Stimulated activated CD4-positive, alpha-beta T cell treated with anti-CD3 and anti-CD28 coated beads, Interleukin-1b, Interleukin-23, amount 100 ng/mL, for 48 hours (primary cell): ENCODE measurements around the gene RBM5.

Source experiments
- DNase-seq: peaks from one replicate; pipeline ENCODE4 v3.0.0-alpha.2; 2020

Gene RBM5

GRCh38 chr3:50140990-50141389, 52.3 kb downstream of the RBM5 start:
- no peak for DNase-seq

DNA sequence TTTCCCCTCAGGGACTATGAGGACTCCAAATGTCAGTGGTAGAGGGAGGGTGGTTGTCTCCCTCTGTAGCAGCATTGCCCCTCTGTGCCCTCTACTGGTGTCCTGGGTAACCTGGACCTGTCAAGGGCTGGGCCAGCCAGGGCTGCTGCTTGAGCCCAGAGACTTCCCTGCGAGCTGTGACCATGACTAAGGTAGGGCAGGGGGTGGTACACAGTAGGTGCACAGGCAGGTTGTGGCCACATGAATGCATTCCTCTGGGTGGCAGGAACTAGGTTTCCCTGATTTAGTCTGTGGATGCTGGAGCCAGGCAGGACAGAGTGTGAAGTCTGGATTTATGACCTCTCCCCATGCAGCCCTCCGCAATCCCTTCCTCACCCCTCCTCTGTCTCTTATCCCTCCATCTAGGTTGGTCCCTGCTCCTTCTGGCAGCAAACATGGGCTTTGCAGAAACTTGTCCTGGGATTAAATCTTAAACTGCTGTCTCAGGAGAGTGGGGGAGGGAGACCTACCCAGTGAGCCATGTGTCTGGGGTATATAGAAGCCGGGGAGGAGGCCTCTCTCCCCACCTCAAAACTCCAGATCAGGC, 57.7 kb downstream of the RBM5 start:
- no peak for DNase-seq

DNA sequence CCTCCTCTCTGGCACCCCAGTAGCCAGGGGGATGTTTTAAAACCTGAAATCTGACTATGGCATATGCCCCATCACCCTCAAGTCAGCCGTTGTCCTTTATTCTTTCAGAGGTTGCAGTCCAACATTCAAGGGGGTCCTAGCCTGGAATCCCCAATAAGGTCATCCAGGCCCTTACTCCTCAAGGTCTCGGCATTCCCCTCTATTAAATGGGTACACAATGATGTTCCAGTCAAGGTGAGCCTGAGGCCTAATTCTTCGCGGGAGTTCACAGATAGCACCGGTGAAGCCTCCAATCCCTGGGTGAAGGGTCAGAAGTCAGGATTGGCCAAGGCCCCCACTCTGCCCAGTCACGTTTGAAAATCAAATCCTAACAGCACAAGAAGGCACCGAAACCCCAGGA, 58.3 kb downstream of the RBM5 start:
- no peak for DNase-seq

DNA sequence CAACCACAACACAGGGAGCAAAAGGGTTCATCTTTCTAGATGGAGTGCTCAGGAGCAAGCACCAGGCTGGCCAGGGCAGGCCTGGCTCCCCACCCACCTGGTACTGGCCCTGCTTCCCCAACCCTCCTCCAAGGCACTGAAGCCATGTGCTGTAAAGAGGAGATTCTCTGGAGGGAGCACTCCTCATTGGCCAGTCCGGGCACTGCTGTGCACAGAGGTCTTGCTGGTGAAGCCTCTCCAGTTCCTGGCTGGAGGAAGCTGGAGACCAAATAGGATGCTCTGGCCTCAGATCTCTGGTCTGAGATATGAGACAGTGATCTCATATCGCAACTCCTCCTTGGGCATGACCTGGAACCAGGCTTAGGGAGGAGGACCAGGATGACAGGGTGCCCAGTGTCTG, 58.7 kb downstream of the RBM5 start:
- DNase-seq = no peak

DNA sequence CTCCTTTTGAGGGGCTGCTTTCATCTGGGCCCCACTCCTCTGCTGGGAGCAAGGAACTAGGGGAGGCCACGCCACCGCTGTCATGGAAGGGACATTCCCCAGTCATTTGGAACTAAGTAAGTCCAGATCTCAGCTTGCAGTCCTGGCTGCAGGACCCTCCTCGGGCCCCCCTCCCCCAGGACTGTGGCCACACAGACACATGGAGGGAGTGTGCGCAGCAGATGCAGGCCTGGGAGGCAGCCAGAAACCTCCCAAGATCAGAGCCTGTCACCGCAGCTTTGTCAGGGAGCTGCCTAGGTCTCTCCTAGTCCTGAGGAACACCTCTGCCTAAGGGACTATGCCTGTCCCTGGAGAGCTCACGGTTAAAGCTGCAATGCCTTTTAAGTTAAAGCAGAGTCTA, 59.1 kb downstream of the RBM5 start:
- DNase-seq = no peak

DNA sequence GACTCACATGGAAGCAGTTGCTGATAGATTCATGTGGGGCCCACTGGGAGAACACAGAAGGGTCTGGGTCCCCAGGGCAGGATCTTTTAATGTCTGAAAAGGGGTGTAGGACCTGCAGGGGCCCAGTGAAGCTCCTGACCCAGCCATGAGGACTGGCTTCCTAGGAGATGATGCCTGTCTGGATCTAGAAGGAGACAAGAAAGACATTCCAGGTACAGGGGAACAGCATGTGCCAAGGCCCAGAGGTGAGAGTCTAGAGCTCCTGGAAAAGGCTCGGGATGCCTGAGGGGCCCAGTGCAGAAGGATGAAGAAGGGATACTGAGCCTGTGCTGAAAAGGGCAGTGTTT, 61.7 kb downstream of the RBM5 start:
- no peak for DNase-seq

DNA sequence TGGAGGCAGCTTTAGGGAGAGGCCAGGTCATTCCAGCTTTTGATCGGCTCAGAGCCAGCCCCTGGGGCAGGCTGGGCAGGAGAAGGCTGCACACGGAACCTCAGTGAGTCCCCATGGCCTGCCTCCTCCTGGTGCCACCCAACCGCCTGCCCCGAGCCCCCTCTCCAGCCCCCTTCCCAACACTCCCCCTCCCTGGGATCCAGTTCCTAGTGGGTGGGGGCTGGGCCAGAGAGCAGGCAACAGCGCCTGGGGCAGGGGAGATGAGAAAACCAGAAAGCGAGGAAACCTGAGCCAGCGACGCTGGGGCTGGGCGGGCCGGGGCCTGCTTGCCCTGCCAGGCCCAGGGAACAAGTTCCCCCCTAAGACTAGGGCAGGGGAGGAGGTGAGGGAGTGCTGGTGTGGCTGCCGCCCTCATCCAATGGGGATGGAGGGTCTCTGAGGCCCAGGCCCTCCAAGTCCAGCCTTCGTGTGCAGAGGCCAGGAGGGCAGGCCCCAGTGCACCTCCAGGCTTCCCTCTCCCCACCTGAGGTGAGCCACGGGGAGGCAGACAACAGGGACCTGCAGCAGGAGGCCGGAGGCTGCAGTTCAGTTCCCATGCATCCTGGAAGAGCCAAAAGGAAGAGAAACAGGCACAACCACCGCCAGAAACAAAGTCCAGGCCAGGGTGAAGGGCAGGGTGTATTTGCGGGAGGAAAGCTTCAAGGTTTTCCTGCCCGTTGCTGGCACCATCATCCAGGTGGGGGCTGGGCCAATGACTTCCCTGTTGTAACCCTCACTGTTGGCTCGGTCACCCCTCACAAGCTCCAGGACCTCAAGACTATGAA, 62.4 kb downstream of the RBM5 start:
- DNase-seq = no peak

DNA sequence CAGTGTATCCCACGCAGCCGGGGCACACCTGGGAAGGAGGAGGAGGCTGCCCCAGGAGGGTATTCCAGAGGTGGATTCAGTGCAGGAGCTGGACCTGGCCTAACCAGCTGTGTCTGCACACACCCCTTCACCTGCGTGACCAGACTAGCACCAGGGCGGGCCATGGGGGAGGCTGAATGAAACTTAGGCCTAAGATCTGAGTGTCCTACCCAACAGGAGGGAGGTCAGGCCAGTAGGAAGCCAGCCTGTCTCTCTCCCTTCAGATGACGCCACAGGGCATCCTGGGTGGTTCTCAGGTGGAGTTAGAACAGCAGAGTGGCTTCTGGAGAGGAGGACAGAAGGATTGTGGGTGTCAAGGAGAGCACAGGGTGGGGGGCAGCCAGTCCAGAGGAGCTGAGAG, 63.0 kb downstream of the RBM5 start:
- DNase-seq = no peak

- DNase-seq = no peak
These were observed 65.2 kb downstream of the RBM5 start for GRCh38 chr3:50153782-50154475.

GRCh38 chr3:50154476-50154839, 65.7 kb downstream of the RBM5 start:
- DNase-seq = no peak

- DNase-seq = peak; percentile 35
These were observed 66.2 kb downstream of the RBM5 start, which contains the start of gene SEMA3F for GRCh38 chr3:50154840-50155490. TSS of gene SEMA3F (plus strand) at chr3:50155324. CDS start at chr3:50159623, 4,299 bp downstream.

DNA sequence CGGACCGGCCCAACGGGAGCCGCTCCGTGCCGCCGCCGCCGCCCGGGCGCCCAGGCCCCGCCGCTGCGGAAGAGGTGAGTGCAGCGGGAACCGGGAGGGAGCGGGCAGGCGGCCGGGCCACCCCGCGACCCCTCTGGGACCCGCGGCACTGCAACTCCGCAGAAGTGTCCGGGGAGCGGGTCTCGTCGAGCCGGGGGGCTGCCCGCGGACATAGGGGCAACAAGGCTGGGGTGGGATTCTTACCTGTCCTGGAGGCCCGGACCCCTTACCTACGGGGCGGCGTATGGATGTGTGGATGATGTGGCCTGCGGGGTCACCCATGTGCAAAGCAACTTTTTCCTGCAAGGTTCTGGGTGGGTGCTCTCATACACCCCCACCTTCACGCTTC, 66.8 kb downstream of the RBM5 start:
- no peak for DNase-seq

DNA sequence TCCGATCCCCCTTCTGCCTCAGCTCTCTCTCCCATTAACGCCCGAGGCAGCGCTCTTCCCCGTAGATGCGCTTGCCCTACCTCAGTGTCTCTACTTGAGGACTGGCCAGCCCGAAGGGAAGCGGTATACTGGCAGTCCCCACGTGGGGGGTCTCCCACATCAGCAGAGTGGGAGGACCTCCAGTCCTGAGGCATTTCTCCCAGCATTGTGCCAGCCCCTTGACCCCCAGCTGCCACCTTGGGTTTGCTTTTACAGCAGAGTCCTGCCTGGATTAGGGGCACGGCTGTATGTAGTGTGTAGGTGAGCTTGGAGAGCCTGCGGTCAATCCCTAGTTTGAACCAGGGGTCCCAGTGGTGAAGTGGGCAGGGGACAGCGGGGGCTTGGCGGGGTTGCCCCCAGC, 67.2 kb downstream of the RBM5 start:
- DNase-seq = no peak

DNA sequence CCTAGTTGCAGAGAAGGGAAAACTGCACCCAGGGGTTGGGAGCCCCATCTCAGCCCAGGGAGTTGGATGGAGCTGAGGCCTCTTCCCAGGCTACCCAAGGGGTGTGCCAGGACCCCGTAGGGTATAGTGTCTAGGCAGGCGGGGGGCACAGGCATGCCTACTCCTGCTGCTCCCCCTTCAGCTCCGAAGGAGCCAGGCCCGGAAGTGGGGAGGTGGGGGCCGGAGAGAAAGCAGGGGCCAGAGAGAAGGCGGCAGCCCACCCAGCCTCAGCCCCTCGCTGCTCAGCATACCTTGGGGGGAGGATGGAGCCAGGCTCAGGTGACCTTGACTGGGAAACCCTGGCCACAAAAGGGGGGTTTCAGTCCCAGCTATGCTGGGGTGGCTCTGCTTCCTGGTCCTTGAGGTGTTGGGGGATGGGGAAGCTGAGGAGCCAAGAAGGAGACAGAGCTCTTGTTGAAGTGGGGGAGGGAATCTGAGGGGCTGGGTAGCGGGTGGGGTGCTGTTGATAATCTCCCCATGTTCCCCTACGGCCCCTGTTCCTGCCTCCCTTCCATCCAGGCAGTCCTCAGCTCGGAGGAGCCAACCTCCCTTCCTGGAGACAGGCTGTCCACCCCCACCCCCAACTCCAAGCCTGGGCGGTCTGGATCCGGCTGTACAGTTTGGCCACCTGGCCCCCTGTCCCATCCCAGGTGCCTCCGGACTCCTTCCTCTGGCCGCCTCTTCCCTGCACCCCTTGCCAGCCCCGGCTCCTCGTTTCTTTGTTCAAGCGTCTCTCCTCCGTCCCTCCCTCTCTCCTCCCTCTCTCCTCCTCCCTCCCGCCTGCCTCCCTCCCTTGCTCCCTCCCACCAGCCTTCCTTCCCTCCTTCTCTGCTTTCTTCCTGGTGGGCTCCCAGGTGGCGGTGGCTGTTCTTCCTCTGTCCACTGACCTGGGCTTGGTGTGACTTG, 68.1 kb downstream of the RBM5 start:
- no peak for DNase-seq

DNA sequence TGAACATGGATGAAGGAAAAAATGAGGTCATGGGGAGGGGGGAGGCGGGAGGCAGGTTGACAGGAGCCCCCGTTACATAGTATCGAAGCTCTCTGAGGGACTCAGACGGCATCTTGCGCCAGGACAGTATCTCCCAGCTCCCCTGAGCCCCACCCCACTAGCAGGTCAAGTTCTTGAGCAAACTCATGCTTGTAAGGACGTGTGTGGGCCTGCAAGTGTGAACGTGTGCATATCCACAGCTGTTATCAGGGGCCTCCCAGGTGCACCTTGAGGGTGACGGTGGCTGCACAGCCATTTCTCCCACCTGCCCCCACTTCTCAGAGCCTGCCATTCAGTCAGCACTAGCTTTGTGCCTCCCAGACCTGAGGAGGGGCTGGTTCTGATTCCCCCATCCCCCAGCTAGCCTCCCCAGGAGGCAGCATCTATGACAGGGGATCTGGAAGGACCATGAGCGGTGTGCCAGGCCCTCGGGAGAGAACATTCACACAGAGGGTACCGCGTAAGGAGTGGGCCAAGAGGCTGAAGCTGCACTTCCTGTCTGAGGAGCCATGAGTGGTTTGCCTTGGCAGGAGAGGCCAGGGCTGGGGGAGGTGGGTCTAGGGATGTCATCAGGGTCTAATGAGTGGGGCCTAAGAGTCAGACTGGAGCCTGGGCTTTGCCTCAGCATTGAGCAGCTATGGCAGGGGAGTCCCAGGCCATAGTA, 69.3 kb downstream of the RBM5 start:
- no peak for DNase-seq

- DNase-seq = no peak
These were observed 69.9 kb downstream of the RBM5 start for GRCh38 chr3:50158530-50159146.

DNA sequence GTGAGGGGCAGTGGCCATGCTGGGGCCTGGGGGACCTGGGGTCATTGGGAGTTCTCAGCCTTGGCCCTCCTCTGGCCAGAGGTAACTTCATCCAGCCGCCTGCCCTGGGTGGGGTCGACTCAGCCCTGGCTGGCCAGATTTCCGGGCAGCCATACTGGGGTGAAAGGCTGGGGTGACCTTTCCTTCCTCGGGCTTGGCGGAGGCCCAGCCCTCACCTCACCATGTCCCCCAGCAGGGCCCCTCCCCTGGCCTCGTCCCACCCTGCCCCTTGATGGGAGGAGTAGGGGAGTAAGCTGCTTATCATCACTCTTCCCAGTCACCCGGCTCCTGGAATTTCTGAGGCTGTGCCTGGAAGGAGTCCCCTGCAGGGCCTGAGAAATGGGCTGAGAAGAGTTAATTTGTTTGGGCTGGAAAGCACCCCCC, 71.9 kb downstream of the RBM5 start:
- no peak for DNase-seq

DNA sequence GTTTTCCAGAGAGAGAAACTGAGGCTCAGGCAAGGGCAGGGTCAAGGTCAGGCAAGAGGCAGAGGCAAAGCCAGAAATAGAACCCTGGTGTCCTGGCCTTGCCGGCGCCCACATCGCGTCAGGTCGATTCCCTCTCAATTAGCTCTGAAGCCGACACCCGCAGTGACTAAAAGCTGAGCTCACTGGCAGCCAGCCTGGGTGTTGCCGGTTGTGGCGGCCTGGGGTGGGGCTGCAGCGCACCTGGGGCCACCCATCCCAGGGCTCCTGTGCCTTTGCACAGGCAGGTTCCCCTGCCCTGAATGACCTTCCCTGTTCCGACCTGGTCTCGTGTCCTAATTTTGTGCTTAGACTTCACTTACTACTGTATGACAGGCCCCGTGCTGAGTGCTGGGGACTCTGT, 72.6 kb downstream of the RBM5 start:
- no peak for DNase-seq

- no peak for DNase-seq
These were observed 73.5 kb downstream of the RBM5 start for GRCh38 chr3:50162034-50162883.
